K562 (cell line): ENCODE results near the gene RIPOR2. TPM values are rescaled to one million over a fixed set of nuclear protein-coding genes. Genes with fewer than 3 reads are reported as not detected.
A peak's percentile ranks its signal among the peaks of the same experiment; 100 is the strongest.

Source experiments
- ATAC-seq: fragments of 200-7000 bp; cut with Tn5 transposase; 3 replicates; pipeline ENCODE4 v1.9.1; 2020; ENCODE audit warnings: moderate library complexity
- BruUV-seq: library from RNA; stranded (reverse); fragments of 400-500 nt; replicated peaks from 2 replicates; lab custom pipeline; 2021; lab: Mats Ljungman, UMichigan
- CTCF ChIA-PET: fragments of 300-600 bp; formaldehyde crosslinking; extraction: SDS; loops from one replicate; lab custom pipeline; 2021; ENCODE audit warnings: low intra/inter-chr PET ratio; lab: Yijun Ruan, JAX
- POLR2A ChIA-PET: fragments of 300-600, 350-650 bp; sonication (Branson Sonifier 250); formaldehyde crosslinking; extraction: SDS; loops from one replicate; lab custom pipeline; 2021; ENCODE audit warnings: antibody characterized with exemption, inconsistent platforms; lab: Yijun Ruan, JAX
- DNase-seq, 4 experiments: peaks; one replicate each; pipeline versions ENCODE4 v3.0.0 to v3.0.0-alpha.2; 2011 to 2018; ENCODE audit warnings: low spot score in 3 of 4, mixed read lengths in 3 of 4; ENCODE audit errors: extremely low read depth in 1 of 4
- FAIRE-seq: peaks from 2 replicates; lab custom pipeline; 2011; peaks lifted over from hg19 to GRCh38; lab: Jason Lieb, UNC
- H2AFZ ChIP-seq: 2 replicates; pipeline ENCODE4 v1.6.0; 2011; ENCODE audit warnings: low read depth, low read length, control low read depth, inconsistent platforms
- H3K27ac ChIP-seq: fragments of 200-600 bp; 3 replicates; pipeline ENCODE4 v1.8.0; 2011; ENCODE audit warnings: low read depth, mild to moderate bottlenecking, control low read depth, inconsistent platforms, low read length, moderate library complexity, mixed read lengths; ENCODE audit errors: extremely low read depth
- H3K27me3 ChIP-seq, 2 experiments: fragments of 300-600 bp in 1 of 2; 2 replicates in 1 of 2; 3 replicates in 1 of 2; pipeline versions ENCODE4 v1.6.0 to v1.8.0; 2011; ENCODE audit warnings: inconsistent platforms in 2 of 2, low read length in 2 of 2, mild to moderate bottlenecking in 1 of 2, mixed read lengths in 1 of 2, moderate library complexity in 1 of 2; ENCODE audit not compliant: control insufficient read depth in 2 of 2, insufficient read depth in 2 of 2
- H3K36me3 ChIP-seq: fragments of 300-600 bp; 3 replicates; pipeline ENCODE4 v1.8.0; 2011; ENCODE audit warnings: mild to moderate bottlenecking, low read length, inconsistent platforms; ENCODE audit not compliant: control insufficient read depth, insufficient read depth
- H3K4me1 ChIP-seq, 2 experiments: fragments of 200-600 bp in 1 of 2; replicated peaks in 1 of 2; 2 replicates in 1 of 2; 3 replicates in 1 of 2; pipeline versions ENCODE4 v1.5.1 to v1.8.0; 2011; ENCODE audit warnings: inconsistent platforms in 2 of 2, low read length in 2 of 2, mild to moderate bottlenecking in 1 of 2, mixed read lengths in 1 of 2, moderate library complexity in 1 of 2; ENCODE audit not compliant: control insufficient read depth in 2 of 2, insufficient read depth in 2 of 2
- H3K4me2 ChIP-seq: 2 replicates; pipeline ENCODE4 v1.6.1; 2011; ENCODE audit warnings: low read length, control low read depth, inconsistent platforms, mixed read lengths; ENCODE audit not compliant: insufficient read depth
- H3K4me3 ChIP-seq: fragments of 200-600 bp; sonication (generic), shearing (Covaris generic); 2 replicates; pipeline ENCODE4 v1.5.1; 2016; ENCODE audit warnings: control low read depth, inconsistent platforms
- H3K79me2 ChIP-seq: fragments of 200-600 bp; 3 replicates; pipeline ENCODE4 v1.8.0; 2011; ENCODE audit warnings: low read length, inconsistent platforms; ENCODE audit not compliant: control insufficient read depth, insufficient read depth
- H3K9ac ChIP-seq, 2 experiments: 2 replicates each; pipeline versions ENCODE4 v1.6.0 to v1.6.1; 2011; ENCODE audit warnings: low read depth in 2 of 2, low read length in 2 of 2, control low read depth in 1 of 2, inconsistent platforms in 1 of 2, mild to moderate bottlenecking in 1 of 2, mixed read lengths in 1 of 2; ENCODE audit not compliant: insufficient read depth in 1 of 2
- H3K9me1 ChIP-seq: one replicate; pipeline ENCODE4 v1.6.0; 2011; ENCODE audit warnings: inconsistent platforms, mild to moderate bottlenecking, low read length, moderate library complexity; ENCODE audit not compliant: control insufficient read depth, insufficient read depth
- H3K9me3 ChIP-seq: replicated peaks from 2 replicates; pipeline ENCODE4 v1.5.1; 2011; ENCODE audit warnings: low read depth, low read length, inconsistent platforms; ENCODE audit not compliant: control insufficient read depth, insufficient read depth
- H4K20me1 ChIP-seq: replicated peaks from 2 replicates; pipeline ENCODE4 v1.6.1; 2011; ENCODE audit warnings: low read length, inconsistent platforms, mixed read lengths; ENCODE audit not compliant: control insufficient read depth, insufficient read depth
- C11orf30 ChIP-seq: fragments of 450-650 bp; IDR thresholded peaks from 2 replicates; pipeline ENCODE4 v1.6.1; 2016; ENCODE audit warnings: low read depth, mild to moderate bottlenecking
- DMBX1 ChIP-seq: fragments of 250-450 bp; sonication (Bioruptor Pico); IDR thresholded peaks from 2 replicates; pipeline ENCODE4 v1.8.0; 2022; ENCODE audit warnings: inconsistent platforms, mild to moderate bottlenecking, moderate library complexity, borderline replicate concordance
- FOXP4 ChIP-seq: sonication (generic); formaldehyde crosslinking; IDR thresholded peaks from 2 replicates; pipeline ENCODE4 v1.8.0; 2022; ENCODE audit warnings: mild to moderate bottlenecking, missing genetic modification reagents, borderline replicate concordance
- HES1 ChIP-seq: fragments of 450-650 bp; IDR thresholded peaks from 2 replicates; pipeline ENCODE4 v1.6.1; 2016; ENCODE audit warnings: low read depth, mild to moderate bottlenecking, moderate library complexity
- KDM4B ChIP-seq, 2 experiments: fragments of 450-650 bp in 1 of 2; sonication (generic) in 1 of 2; IDR thresholded peaks; 2 replicates each; pipeline ENCODE4 v1.6.1; 2016 to 2017; ENCODE audit warnings: borderline replicate concordance in 2 of 2, antibody characterized with exemption in 1 of 2, low read depth in 1 of 2, mild to moderate bottlenecking in 1 of 2
- MAFF ChIP-seq: IDR thresholded peaks from 2 replicates; pipeline ENCODE4 v1.6.1; 2012; ENCODE audit warnings: low read length, improper control_type of control experiment
- MAFG ChIP-seq: fragments of 450-650 bp; conservative IDR thresholded peaks from 2 replicates; pipeline ENCODE4 v1.6.1; 2016; ENCODE audit warnings: missing genetic modification characterization, missing compliant biosample characterization
- MAFK ChIP-seq: IDR thresholded peaks from 2 replicates; pipeline ENCODE4 v1.6.1; 2011; ENCODE audit warnings: low read length, improper control_type of control experiment
- NFE2 ChIP-seq: IDR thresholded peaks from 2 replicates; pipeline ENCODE4 v1.6.1; 2014; ENCODE audit warnings: antibody characterized with exemption, low read depth
- NFE2L1 ChIP-seq: fragments of 450-650 bp; IDR thresholded peaks from 2 replicates; pipeline ENCODE4 v1.6.1; 2016; ENCODE audit warnings: missing genetic modification characterization, low read depth, mild to moderate bottlenecking, missing compliant biosample characterization, moderate library complexity, borderline replicate concordance
- NR2C1 ChIP-seq, 2 experiments: fragments of 450-650 bp; IDR thresholded peaks; 2 replicates each; pipeline ENCODE4 v1.6.1; 2017; ENCODE audit warnings: mild to moderate bottlenecking in 2 of 2, antibody characterized with exemption in 1 of 2, inconsistent platforms in 1 of 2, missing compliant biosample characterization in 1 of 2, missing genetic modification characterization in 1 of 2
- TARDBP ChIP-seq: fragments of 450-650 bp; IDR thresholded peaks from 2 replicates; pipeline ENCODE4 v1.6.1; 2016
- ZNF140 ChIP-seq: fragments of 250-450 bp; sonication (Bioruptor Pico); IDR thresholded peaks from 2 replicates; pipeline ENCODE4 v1.8.0; 2021; ENCODE audit warnings: moderate library complexity, mild to moderate bottlenecking, inconsistent platforms
- ZNF316 ChIP-seq: fragments of 450-650 bp; IDR thresholded peaks from 2 replicates; pipeline ENCODE4 v1.6.1; 2016
- WGBS: fragments of 100-300 bp; shearing (Covaris generic); methylation state at CpG from one replicate; pipeline ENCODE4 v1.1.6; 2016; ENCODE audit warnings: low coverage, mixed read lengths; ENCODE audit not compliant: insufficient coverage; ENCODE audit errors: missing lambda C conversion rate; 5-methylcytosine and 5-hydroxymethylcytosine counted together
- in situ Hi-C: fragments of 300-500 bp; cut with MboI; formaldehyde crosslinking; loops from 4 replicates; pipeline ENCODE4 v1.15.0; 2018; ENCODE audit warnings: inconsistent platforms, mixed read lengths
- intact Hi-C: fragments of 100-400 bp; cut with micrococcal nuclease; formaldehyde crosslinking; loops from 2 replicates; pipeline ENCODE4 v1.14.2; 2022
- polyA plus RNA-seq, 8 experiments: library from polyadenylated mRNA; depleted of rRNA in 4 of 8; stranded (reverse) in 5 of 8; unstranded in 3 of 8; fragments of >200 nt; fragmentation: Nextera tagmentation in 2 of 8; fragmentation: Illumina TruSeq in 1 of 8; extraction: Ambion mirVana in 2 of 8; extraction: Trizol in 1 of 8; gene quantifications; 2 replicates each; pipeline versions ENCODE4 v1.2.1 to v1.2.3, GENCODE V29; 2011 to 2014; ENCODE audit warnings: inconsistent platforms in 1 of 8, missing spikeins in 1 of 8
- total RNA-seq, 7 experiments: library from RNA; depleted of rRNA in 6 of 7; stranded (reverse); fragments of >200 nt in 6 of 7; fragmentation: Illumina TruSeq in 2 of 7; extraction: Trizol in 2 of 7; gene quantifications; 2 replicates each; pipeline versions ENCODE4 v1.2.1 to v1.2.3, GENCODE V29; 2011 to 2021; ENCODE audit warnings: low replicate concordance in 1 of 7

Gene RIPOR2
- total and polyA plus RNA-seq, 9 of the 15 experiments (the other 6 are each of a cell fraction or from before 2014, with no cell fraction given), result 0.04 to 1.0 (median 0.47) TPM; not detected in 2

- in situ Hi-C loops, result no loop called here
- FAIRE-seq, result no peak
- Histone ChIP-seq H3K9me3 (no peaks in the 10 kb centered on the region), H3K9me1 (no peaks in the 10 kb centered on the region), H3K4me2 (no peak overlapping the region), H4K20me1 (no peaks in the 10 kb centered on the region), H3K79me2 (no peaks in the 10 kb centered on the region), H3K27ac (no peak overlapping the region), H3K27me3 (peaks cover 13% of the 10 kb centered on the region in 2 experiments; a peak in 4 of 5 replicates), H3K36me3 (no peaks in the 10 kb centered on the region), H2AFZ (no peak overlapping the region), H3K9ac (no peak overlapping the region), H3K4me1 (no peaks in the 10 kb centered on the region), H3K4me3 (no peak overlapping the region)
- BruUV-seq, result no TSS peak
- POLR2A ChIA-PET, result interaction anchor here (0.6 kb wide), 1 partner anchor 295 kb away, joined by 3 read pairs; no protein-coding TSS in a partner anchor
- intact Hi-C loops, result no loop called here
- CTCF ChIA-PET, result no interaction called here
- ATAC-seq, result no peak
- TF ChIP-seq HES1 (no peak), TARDBP (no peak), ZNF140 (CRISPR knock-in tag) (no peak), DMBX1 (no peak)
- WGBS, result 31% methylated on average over 6 of the region's 6 CpGs
- DNase-seq, result no peak
Measured at GRCh38 chr6:24822696-24823095, 113.1 kb downstream of the RIPOR2 start.

- CTCF ChIA-PET, result no interaction called here
- Histone ChIP-seq H3K9me3 (no peaks in the 10 kb centered on the region), H3K27me3 (peaks cover 8 to 9% of the 10 kb centered on the region in 2 experiments; a peak in 3 of 5 replicates), H3K9me1 (no peaks in the 10 kb centered on the region), H3K9ac (no peak overlapping the region), H3K36me3 (no peaks in the 10 kb centered on the region), H2AFZ (no peak overlapping the region), H4K20me1 (no peaks in the 10 kb centered on the region), H3K4me3 (no peak overlapping the region), H3K4me1 (no peaks in the 10 kb centered on the region), H3K27ac (no peak overlapping the region), H3K79me2 (no peaks in the 10 kb centered on the region), H3K4me2 (no peak overlapping the region)
- no peak for DNase-seq
- ATAC-seq, result no peak; the same call in 2 of the 3 replicates
- in situ Hi-C loops, result no loop called here
- WGBS, result 23% methylated on average over 3 of the region's 3 CpGs
- intact Hi-C loops, result no loop called here
- no peak for TF ChIP-seq NR2C1 (IDR thresholded peaks at IDR 0.05)
- TF ChIP-seq NR2C1 (tag; IDR thresholded peaks at IDR 0.05), result no peak
- peak; percentile 57 for TF ChIP-seq C11orf30
- no peak for TF ChIP-seq FOXP4 (CRISPR knock-in tag)
- peak; percentile 87 for TF ChIP-seq MAFG
- TF ChIP-seq MAFF, result peak; percentile 66
- peak; percentile 53; the same call in 1 of the 2 replicates for TF ChIP-seq MAFK
- TF ChIP-seq NFE2L1 (tag), result peak; percentile 67; the same call in 1 of the 2 replicates
- TF ChIP-seq KDM4B (IDR thresholded peaks at IDR 0.05; ENCODE audit: borderline replicate concordance in 2 of 2, low read depth in 1 of 2), result no peak
- peak; percentile 81 for TF ChIP-seq ZNF316
- TF ChIP-seq NFE2, result peak; percentile 75
- POLR2A ChIA-PET, result interaction anchor here (0.6 kb wide), 2 partner anchors 65 to 295 kb away, joined by 3 read pairs; no protein-coding TSS in a partner anchor
- FAIRE-seq, result no peak
- no TSS peak for BruUV-seq
Measured at GRCh38 chr6:24821860-24822444, 113.8 kb downstream of the RIPOR2 start.
